CD4-positive, alpha-beta T cell (primary cell): ENCODE data around the gene CDK5R2. TPM values are rescaled to one million over a fixed set of nuclear protein-coding genes. Genes with fewer than 3 reads are reported as not detected.

Source experiments
- ATAC-seq: fragments of 200-7000 bp; cut with Tn5 transposase; one replicate; pipeline ENCODE4 v1.10.0; 2022; ENCODE audit warnings: mild to moderate bottlenecking; ENCODE audit not compliant: poor library complexity
- CTCF ChIA-PET: fragments of 350-600 bp; sonication (Branson Sonifier 250); formaldehyde crosslinking; loops from one replicate; lab custom pipeline; 2021; ENCODE audit warnings: antibody characterized with exemption, inconsistent platforms; lab: Charles Lee
- POLR2A ChIA-PET: fragments of 350-600 bp; sonication (Branson Sonifier 250); formaldehyde crosslinking; loops from one replicate; lab custom pipeline; 2021; ENCODE audit warnings: antibody characterized with exemption, inconsistent platforms; lab: Charles Lee
- DNase-seq, 14 experiments: peaks; one replicate each; pipeline ENCODE4 v3.0.0-alpha.2; 2013 to 2020; ENCODE audit warnings: mixed read lengths in 2 of 14
- H3K27ac ChIP-seq, 2 donors: one replicate each; pipeline versions ENCODE4 v1.5.1 to v1.7.0; 2013; ENCODE audit warnings: low read length in 2 of 2, low read depth in 1 of 2, mild to moderate bottlenecking in 1 of 2
- H3K27me3 ChIP-seq, 2 experiments: 1 replicate in 1 of 2; 2 replicates in 1 of 2; pipeline versions ENCODE4 v1.6.1 to v1.7.0; 2013; ENCODE audit warnings: low read length in 2 of 2, control low read depth in 1 of 2, mild to moderate bottlenecking in 1 of 2, moderate library complexity in 1 of 2; ENCODE audit not compliant: insufficient read depth in 2 of 2, control insufficient read depth in 1 of 2
- H3K36me3 ChIP-seq: one replicate; pipeline ENCODE4 v1.6.1; 2013; ENCODE audit warnings: low read length, control low read depth; ENCODE audit not compliant: insufficient read depth
- H3K4me1 ChIP-seq: one replicate; pipeline ENCODE4 v1.6.1; 2013; ENCODE audit warnings: low read length, control low read depth; ENCODE audit not compliant: insufficient read depth
- H3K4me3 ChIP-seq: one replicate; pipeline ENCODE4 v1.5.1; 2013; ENCODE audit warnings: mild to moderate bottlenecking, low read length, moderate library complexity
- H3K9me3 ChIP-seq, 2 experiments: 1 replicate in 1 of 2; 2 replicates in 1 of 2; pipeline versions ENCODE4 v1.6.1 to v1.7.0; 2013; ENCODE audit warnings: low read length in 2 of 2, mild to moderate bottlenecking in 2 of 2, control low read depth in 1 of 2, moderate library complexity in 1 of 2; ENCODE audit not compliant: control insufficient read depth in 1 of 2, insufficient read depth in 1 of 2
- H3K27ac Mint-ChIP-seq: one replicate; pipeline ENCODE4 v1.8.0; 2020; ENCODE audit warnings: mixed read lengths
- H3K27me3 Mint-ChIP-seq: one replicate; pipeline ENCODE4 v1.8.0; 2021; ENCODE audit warnings: mixed read lengths
- H3K36me3 Mint-ChIP-seq: one replicate; pipeline ENCODE4 v1.8.0; 2021; ENCODE audit warnings: low read depth, mixed read lengths
- H3K4me1 Mint-ChIP-seq: one replicate; pipeline ENCODE4 v1.8.0; 2021; ENCODE audit warnings: low read depth, mixed read lengths
- H3K4me3 Mint-ChIP-seq: one replicate; pipeline ENCODE4 v1.8.0; 2020; ENCODE audit warnings: mild to moderate bottlenecking, mixed read lengths
- H3K9me3 Mint-ChIP-seq: one replicate; pipeline ENCODE4 v1.8.0; 2020; ENCODE audit warnings: mixed read lengths
- intact Hi-C, 2 experiments: fragments of 100-400 bp; cut with DNase I in 1 of 2; cut with micrococcal nuclease in 1 of 2; formaldehyde crosslinking; loops; one replicate each; pipeline versions ENCODE4 v1.15.1 to v1.9.0; 2023 to 2025; cut with DNase I, micrococcal nuclease
- total RNA-seq, 174 experiments: library from RNA in 2 of 174; stranded (reverse) in 2 of 174; gene quantifications; one replicate each; pipeline ENCODE4 v1.2.3 and lab custom pipeline; 2021 to 2026
- TF ChIP-seq, protein P1 (sequence below): fragments of 200-600 bp; IDR thresholded peaks from one replicate; pipeline ENCODE4 v1.8.0; 2022; ENCODE audit warnings: antibody characterized with exemption, mild to moderate bottlenecking

CDK5R2 gene
- total RNA-seq, 2 experiments from 2014 or later = not detected

DNA sequence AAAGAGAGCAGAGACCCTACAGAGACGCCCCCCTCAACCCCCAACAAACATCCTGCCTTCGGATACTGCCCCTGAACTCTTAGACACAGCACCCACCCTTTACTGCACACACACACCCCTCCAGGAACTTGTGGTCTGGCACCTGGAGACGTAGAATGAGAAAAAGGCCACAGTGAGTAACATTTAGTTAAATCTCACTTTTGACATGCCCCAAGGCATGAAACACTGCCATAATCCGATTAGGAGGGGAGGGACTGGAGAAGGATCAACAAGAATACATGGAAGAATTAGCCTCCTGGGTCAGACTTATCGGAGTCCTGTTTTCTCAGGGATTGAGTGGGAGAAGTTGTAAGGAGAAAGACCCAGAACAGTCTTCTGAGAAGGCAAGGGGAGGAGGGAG lies 4.1 kb downstream of the CDK5R2 start:
- H3K27me3 ChIP-seq = peaks cover 53 to 76% of the 10 kb centered on the region in 2 experiments
- H3K4me1 ChIP-seq = peaks cover 32% of the 10 kb centered on the region
- intact Hi-C loops = loop anchor here in 1 of 2 experiments (10.0 kb wide), 1 partner anchor 341 kb away; the partner anchor contains the start of gene PTPRN
- ATAC-seq = no peak
- no peak overlapping the region for H3K4me3 ChIP-seq
- H3K27me3 Mint-ChIP-seq = peaks cover 78% of the 10 kb centered on the region
- H3K9me3 ChIP-seq = peaks cover 0 to 32% of the 10 kb centered on the region in 2 experiments
- no peaks in the 10 kb centered on the region for H3K36me3 ChIP-seq
- no peak overlapping the region for H3K27ac ChIP-seq
- no peak overlapping the region for H3K4me3 Mint-ChIP-seq
- TF ChIP-seq, protein P1, sequence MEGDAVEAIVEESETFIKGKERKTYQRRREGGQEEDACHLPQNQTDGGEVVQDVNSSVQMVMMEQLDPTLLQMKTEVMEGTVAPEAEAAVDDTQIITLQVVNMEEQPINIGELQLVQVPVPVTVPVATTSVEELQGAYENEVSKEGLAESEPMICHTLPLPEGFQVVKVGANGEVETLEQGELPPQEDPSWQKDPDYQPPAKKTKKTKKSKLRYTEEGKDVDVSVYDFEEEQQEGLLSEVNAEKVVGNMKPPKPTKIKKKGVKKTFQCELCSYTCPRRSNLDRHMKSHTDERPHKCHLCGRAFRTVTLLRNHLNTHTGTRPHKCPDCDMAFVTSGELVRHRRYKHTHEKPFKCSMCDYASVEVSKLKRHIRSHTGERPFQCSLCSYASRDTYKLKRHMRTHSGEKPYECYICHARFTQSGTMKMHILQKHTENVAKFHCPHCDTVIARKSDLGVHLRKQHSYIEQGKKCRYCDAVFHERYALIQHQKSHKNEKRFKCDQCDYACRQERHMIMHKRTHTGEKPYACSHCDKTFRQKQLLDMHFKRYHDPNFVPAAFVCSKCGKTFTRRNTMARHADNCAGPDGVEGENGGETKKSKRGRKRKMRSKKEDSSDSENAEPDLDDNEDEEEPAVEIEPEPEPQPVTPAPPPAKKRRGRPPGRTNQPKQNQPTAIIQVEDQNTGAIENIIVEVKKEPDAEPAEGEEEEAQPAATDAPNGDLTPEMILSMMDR = no peak
- H3K4me1 Mint-ChIP-seq = peaks cover 13% of the 10 kb centered on the region
- CTCF ChIA-PET = no interaction called here
- H3K27ac Mint-ChIP-seq = no peak overlapping the region
- H3K36me3 Mint-ChIP-seq = no peaks in the 10 kb centered on the region
- no peak for DNase-seq
- POLR2A ChIA-PET = no interaction called here
- H3K9me3 Mint-ChIP-seq = no peaks in the 10 kb centered on the region

DNA sequence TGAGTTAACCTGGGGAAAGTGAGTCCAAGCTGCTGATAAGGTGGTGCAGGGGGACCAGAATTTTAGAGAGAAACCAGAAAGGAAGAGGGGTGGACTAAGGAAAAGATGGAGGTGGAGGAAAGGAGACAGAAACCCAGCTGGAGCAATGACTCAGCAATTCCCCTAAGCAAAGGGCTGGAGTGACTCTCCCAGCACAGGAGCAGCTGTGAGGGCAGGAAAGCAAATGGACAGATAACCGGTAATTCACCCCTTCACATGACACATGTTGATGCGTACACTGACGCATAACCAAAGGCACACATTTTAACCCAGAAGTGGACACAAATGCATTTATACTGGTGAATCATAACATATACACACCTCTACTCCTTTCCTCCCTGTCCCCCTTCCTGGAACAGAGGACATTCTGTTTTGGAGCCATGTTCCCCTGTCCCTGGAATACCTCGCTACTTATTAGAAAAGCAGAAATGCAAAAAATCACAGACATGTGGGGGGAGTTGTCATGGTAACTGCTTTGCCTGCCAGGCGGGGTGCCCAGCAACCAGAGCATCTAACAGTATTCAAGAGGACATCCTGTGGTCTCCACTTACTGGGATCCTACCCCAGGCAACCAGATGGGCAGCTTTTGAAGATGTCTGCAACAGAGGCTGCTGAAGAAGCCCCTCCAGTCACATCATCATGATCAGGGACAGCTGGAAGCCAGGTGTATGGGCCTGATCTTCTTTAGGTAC lies 4.7 kb downstream of the CDK5R2 start:
- TF ChIP-seq, protein P1 = no peak
- H3K4me1 Mint-ChIP-seq = peaks cover 13% of the 10 kb centered on the region
- Histone ChIP-seq H3K4me3 (no peak overlapping the region), H3K4me1 (peaks cover 29% of the 10 kb centered on the region), H3K9me3 (peaks cover 0 to 27% of the 10 kb centered on the region in 2 experiments), H3K27me3 (peaks cover 47 to 71% of the 10 kb centered on the region in 2 experiments), H3K27ac (no peak overlapping the region), H3K36me3 (no peaks in the 10 kb centered on the region)
- no peak overlapping the region for H3K4me3 Mint-ChIP-seq
- intact Hi-C loops = loop anchor here in 1 of 2 experiments (10.0 kb wide), 1 partner anchor 341 kb away; the partner anchor contains the start of gene PTPRN
- H3K27me3 Mint-ChIP-seq = peaks cover 76% of the 10 kb centered on the region
- DNase-seq = no peak
- H3K9me3 Mint-ChIP-seq = no peaks in the 10 kb centered on the region
- no peak for ATAC-seq
- POLR2A ChIA-PET = no interaction called here
- H3K27ac Mint-ChIP-seq = no peak overlapping the region
- H3K36me3 Mint-ChIP-seq = no peaks in the 10 kb centered on the region
- CTCF ChIA-PET = no interaction called here

DNA sequence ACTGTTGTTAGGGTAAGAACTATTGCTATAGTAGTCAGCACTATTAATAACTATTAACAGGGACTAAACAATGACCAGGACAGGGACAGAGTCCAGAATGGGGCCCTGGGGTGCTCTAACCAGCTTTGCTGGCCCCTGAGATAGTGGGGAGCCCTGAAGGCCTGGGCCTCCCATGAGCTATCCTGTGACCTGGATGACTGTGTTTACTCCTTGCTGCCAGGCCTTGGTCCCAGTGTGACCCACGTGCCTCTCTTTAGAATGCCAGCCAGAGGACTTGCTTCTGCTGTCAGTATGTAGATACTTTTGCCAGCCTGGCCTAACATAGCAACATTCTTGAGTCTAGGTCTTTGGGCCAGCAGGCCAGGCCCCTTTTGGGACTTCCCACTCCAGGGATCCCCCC lies 11.4 kb downstream of the CDK5R2 start:
- Mint-ChIP-seq H3K36me3 (no peaks in the 10 kb centered on the region), H3K27ac (no peak overlapping the region), H3K4me3 (no peak overlapping the region), H3K4me1 (no peaks in the 10 kb centered on the region), H3K27me3 (peaks cover 71% of the 10 kb centered on the region), H3K9me3 (no peaks in the 10 kb centered on the region)
- POLR2A ChIA-PET = no interaction called here
- H3K27me3 ChIP-seq = peaks cover 30 to 55% of the 10 kb centered on the region in 2 experiments
- intact Hi-C loops = no loop called here
- H3K27ac ChIP-seq = no peak overlapping the region
- H3K4me1 ChIP-seq = no peaks in the 10 kb centered on the region
- peaks cover 4 to 6% of the 10 kb centered on the region in 2 experiments for H3K9me3 ChIP-seq
- DNase-seq (no peak), ATAC-seq (no peak)
- H3K4me3 ChIP-seq = no peak overlapping the region
- TF ChIP-seq, protein P1 = no peak
- H3K36me3 ChIP-seq = no peaks in the 10 kb centered on the region
- CTCF ChIA-PET = interaction anchor here (1.2 kb wide), 1 partner anchor 9 kb away, joined by 3 read pairs; no protein-coding TSS in a partner anchor
